SW480 (cell line): ENCODE results near the gene BRSK2.
A peak's percentile ranks its signal among the peaks of the same experiment; 100 is the strongest.
"Not testable (repeated sequence)": the region's sequence is repeated elsewhere in the genome, so short reads cannot be mapped to it uniquely, and the experiment has no call there.

Experiments used
- DNase-seq: peaks from one replicate; pipeline ENCODE4 v3.0.0-alpha.2; 2016; ENCODE audit warnings: low spot score

The BRSK2 gene

GRCh38 chr11:1354125-1354938 is 35.4 kb upstream of the BRSK2 start:
- DNase-seq, result no peak

DNA sequence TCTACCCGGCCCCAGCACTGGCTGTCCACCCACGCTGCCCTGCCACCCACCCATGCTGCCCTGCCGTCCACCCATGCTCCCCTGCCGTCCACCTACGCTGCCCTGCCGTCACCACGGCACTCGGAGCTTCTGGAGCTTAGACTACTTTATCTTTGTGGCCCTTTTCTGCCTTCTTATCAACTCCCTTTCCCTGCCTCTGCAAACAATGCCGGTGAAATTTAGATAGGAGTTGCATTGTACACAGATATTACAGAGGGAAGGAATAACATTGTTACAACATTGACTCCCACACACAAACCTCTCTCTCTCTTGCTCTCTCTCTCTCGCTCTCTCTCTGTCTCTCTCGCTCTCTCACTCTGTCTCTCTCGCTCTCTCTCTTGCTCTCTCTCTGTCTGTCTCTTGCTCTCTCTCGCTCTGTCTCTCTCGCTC is 33.7 kb upstream of the BRSK2 start:
- DNase-seq, result no peak

- no peak for DNase-seq
Observed at GRCh38 chr11:1356478-1356960, 33.2 kb upstream of the BRSK2 start.

- no peak for DNase-seq
Observed at GRCh38 chr11:1358286-1358685, 31.4 kb upstream of the BRSK2 start.

DNA sequence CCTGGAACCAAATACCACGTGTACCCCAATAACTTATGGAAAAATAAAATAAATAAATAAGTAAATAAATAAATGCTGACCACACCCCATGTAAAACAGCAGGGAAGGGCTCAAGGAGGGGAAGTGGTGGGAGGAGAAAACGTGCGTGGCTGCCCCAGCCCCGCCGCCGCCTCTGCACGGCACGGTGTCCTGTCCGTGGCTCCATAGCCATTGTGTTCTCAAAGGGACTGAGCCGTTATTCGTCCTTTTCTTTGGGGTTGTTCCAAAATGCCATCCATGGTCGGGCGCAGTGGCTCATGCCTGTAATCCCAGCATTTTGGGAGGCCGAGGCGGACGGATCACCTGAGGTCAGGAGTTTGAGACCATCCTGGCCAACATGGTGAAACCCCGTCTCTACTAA is 30.8 kb upstream of the BRSK2 start:
- DNase-seq, result not testable (repeated sequence)

DNA sequence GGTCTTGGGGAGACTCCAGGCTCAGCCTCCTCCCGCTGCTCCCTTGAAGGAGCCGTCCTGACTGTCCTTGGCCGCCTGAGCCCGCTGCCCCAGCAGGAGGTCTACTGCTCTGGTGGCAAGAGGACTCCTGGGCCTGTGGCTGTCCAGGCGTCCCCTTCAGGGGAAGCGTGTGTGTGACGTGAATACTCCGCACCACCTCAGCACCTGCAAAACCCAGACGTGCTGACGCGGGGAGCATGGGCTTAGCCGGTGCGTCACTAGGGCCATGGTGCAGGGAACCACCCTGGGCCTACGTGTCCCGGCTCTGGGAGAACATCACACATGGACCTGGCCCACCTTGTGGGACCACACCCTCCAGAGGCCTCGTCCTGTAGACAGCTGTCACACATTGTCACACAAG is 30.2 kb upstream of the BRSK2 start:
- DNase-seq, result no peak

GRCh38 chr11:1360181-1360834 is 29.4 kb upstream of the BRSK2 start:
- DNase-seq, result no peak

DNA sequence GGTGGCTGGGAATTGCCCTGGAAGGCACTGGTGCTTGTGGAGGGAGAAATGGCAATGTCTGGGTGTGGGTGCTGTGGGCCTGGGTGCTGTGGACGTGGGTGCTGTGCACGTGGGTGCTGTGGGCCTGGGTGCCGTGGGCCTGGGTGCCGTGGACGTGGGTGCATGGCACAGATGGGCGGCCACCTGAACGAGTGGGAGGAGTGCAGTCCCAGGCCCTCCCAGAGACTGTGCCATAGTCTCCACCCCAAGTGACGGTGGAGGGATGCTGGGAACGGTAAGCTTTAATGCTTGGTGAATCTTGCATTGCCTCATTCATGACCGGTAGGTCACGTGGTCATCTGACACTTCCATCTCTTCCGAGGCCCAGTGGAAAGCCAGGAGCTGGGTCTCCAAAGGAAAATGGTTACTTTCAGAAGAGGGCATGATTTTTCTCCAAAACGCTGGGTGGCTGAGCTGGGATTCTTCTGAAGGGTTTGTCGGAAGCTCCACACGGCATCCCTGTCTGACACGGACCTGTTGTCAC is 28.8 kb upstream of the BRSK2 start:
- DNase-seq, result no peak

- no peak for DNase-seq
Observed at GRCh38 chr11:1361882-1362281, 27.9 kb upstream of the BRSK2 start.

DNA sequence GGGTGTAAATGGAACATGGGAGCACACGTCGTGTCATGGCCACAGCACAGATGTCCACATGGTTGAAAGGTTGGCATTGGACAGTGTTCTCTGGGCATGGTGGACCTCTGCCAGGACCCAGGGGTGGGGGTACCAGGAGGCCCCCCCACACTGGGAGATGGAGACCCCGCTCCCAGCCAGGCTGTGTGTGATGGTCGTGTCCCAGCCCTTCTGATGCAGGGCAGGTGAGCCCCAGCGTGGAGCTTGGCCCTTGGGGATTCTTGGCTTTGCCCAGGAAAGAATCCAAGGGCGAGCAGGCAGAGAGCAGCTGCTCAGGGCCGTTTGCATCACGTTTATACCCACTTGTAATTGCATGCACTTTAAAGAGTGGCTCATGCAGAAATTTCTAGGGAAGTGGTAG is 22.0 kb upstream of the BRSK2 start:
- no peak for DNase-seq

GRCh38 chr11:1368216-1368615 is 21.5 kb upstream of the BRSK2 start:
- no peak for DNase-seq

- no peak for DNase-seq
Observed at GRCh38 chr11:1368966-1369365, 20.8 kb upstream of the BRSK2 start.

GRCh38 chr11:1369371-1370005 is 20.2 kb upstream of the BRSK2 start:
- DNase-seq, result no peak

DNA sequence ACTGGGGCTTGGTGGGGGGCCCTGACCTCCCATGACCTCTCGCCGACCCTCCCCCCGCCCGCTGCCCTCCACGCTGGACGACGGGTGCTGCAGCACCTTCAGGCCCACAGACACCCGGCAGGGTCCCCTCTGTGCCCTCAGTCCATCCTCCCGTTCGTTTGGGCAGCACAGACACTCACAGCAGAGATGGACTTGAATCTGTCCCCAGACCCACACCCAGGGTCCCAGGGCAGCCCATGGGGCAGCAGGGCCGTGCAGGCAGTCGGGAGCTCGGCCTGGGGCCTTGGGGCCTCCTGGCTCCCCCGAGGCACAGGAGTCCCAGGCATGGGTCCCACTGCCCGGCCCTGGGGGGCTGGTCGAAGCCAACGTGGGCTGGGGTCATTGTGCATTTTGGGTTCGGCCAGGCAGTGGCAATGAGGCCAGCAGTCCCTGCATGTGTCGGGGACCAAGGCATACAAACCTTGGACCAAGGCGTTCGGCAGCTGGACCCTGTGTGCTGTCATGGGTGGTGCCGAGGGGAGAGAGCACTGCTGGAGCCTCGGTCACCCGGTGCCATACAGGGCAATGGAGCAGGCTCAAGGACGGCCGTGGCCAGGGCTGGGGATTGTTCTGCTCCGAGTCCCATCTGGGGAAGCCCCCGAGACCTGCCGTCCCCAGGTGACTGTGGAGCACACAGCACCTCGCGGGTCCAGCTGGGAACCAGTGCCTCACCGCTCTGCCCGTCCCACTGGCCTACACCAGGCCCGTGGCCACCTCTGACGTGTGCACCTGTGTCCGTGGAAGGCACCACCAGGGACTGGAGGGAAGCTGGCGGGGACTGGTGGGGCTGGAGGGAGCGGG is 19.3 kb upstream of the BRSK2 start:
- DNase-seq, result no peak

GRCh38 chr11:1371026-1371325 is 18.8 kb upstream of the BRSK2 start:
- DNase-seq, result no peak

DNA sequence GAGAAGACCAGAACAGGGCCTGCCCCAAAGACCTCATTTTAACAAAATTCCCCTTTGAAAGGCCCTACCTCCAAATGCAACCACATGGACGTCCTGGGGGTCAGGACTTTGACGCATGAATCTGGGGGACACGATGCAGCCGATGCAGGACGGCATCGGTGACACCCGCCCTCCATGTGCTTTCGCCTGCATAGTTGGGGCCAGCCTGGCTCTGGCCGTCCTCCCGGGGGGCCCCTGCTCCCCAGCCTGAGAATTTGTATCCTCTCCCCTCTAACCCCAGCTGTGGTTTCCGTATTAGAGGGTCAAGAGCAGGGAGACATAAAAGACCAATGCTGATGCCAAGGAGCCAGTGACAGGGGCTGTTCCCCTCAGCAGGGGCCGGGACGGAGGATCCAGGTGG is 18.4 kb upstream of the BRSK2 start:
- DNase-seq, result no peak

DNA sequence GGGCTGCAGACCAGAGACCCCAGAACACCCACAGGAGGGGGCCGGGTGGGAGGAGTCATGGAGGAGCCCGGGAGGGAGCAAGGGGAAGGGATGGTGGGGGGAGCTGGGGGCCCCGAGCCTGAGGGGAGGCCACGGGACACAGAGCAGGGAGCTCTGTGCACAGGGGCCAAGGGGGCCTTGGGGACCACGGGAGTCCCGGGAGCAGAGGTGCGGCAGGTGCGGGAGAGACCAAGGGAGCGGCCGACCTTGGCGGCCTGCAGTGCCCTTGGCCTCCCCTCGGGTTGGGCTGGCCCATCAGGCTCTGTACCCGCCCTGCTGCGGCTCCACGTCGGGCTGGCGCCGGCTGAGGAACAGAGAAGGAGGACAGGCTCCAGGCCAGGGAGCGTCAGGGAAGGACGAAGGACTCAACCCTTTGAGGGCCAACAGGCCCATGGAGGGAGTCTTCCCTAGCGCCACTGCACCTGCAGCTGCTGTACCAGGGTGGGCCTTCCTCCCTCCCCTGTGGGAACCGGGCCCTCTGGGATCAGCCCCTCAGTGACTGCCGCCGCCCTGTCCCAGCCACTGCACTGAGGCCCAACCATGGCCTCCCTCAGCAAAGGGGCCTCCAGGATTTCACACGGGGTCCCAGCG is 17.8 kb upstream of the BRSK2 start:
- no peak for DNase-seq

DNA sequence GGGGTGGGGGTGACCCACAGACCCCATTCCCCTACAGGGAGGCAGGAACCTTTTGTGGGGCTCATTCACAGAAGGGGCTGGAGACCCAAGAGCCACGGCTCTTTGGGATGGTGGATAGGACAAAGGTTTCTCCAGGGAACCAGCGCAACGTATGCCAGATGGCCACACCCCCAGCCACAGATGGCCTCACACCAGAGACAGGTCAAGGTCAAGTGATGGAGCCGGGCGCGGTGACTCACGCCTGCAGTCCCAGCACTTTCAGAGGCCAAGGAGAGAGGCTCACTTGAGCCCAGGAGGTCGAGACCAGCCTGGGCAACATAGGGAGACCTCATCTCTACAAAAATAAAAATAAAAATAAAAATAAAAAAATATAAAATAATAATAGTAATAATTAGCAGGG is 17.1 kb upstream of the BRSK2 start:
- no peak for DNase-seq

- DNase-seq, result peak; percentile 51
Observed at GRCh38 chr11:1373536-1374214, 16.1 kb upstream of the BRSK2 start.

DNA sequence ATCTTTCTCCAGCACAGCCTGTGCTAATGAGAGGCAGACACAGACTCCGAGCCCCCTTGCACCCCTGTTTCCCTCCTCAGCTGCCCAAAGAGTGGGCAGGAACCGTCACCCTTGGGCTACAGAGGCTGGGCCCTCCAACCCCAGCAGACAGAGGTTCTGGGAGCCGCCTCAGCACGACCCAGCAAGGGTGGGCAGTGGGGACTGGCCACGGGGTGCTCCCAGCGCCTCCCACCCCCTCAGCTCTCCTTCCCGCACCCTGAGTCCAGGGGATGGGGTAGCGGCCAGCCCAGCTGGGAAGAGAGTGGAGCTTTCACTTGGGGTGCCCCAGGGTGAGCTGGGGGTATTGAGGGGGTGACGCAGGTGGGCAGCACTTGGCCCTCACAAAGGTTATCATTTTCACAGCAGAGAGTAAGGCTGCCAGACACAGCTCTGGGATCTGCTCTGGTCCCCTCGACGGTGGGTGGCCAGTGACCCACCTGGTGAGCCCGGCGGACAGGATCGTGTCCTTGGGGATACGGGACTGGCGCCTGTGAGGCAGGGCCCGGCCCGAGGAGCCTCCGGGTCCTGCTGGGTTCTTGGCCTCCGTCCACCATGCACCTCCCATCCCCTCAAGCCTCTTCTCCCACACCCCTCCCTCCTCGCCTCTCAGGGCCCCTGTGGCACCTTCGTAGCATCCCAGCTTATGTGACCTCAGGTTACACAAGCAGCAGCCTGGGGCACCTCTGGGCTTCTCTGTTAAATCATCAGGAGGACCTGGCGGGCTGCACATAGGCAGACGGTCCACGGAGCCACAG is 14.4 kb upstream of the BRSK2 start:
- no peak for DNase-seq
